ENCODE data around the gene SIK1.
"Not testable (repeated sequence)": the region's sequence is repeated elsewhere in the genome, so short reads cannot be mapped to it uniquely, and the experiment has no call there.

DNA sequence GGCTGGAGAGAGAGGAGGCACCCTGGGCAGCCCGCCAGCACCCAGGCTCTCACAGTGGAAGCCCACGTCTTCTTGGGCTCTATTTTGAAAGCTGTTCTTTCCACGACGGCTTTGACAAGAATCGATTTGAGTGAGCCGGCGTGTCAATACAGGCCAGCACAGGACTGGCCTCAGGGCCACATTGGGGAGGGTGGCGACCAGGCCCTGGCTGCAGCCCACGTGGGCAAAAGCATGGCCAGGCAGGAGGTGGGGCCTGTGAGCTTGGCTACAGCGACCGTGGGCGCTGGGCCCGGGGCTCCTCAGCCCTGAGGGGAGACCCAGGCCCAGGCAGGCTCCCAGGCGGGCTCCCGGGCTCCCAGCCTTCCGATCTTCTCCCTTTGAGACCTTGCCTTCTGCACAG, 23.4 kb upstream of the SIK1 start:
- not testable (repeated sequence) for TF ChIP-seq CTCF (IDR thresholded peaks at IDR 0.05); KDM5A (IDR thresholded peaks at IDR 0.05); PHF8 (IDR thresholded peaks at IDR 0.05; ENCODE audit: borderline replicate concordance, low read depth); JUN (IDR thresholded peaks at IDR 0.05); EP300 (IDR thresholded peaks at IDR 0.05); HMGXB4 (CRISPR knock-in tag; IDR thresholded peaks at IDR 0.05; ENCODE audit: borderline replicate concordance); MAFK (IDR thresholded peaks at IDR 0.05; ENCODE audit: partially characterized antibody); POLR2A (IDR thresholded peaks at IDR 0.05; ENCODE audit: low read length); ZNF302 (CRISPR knock-in tag; IDR thresholded peaks at IDR 0.05)
- TF ChIP-seq, protein P1, sequence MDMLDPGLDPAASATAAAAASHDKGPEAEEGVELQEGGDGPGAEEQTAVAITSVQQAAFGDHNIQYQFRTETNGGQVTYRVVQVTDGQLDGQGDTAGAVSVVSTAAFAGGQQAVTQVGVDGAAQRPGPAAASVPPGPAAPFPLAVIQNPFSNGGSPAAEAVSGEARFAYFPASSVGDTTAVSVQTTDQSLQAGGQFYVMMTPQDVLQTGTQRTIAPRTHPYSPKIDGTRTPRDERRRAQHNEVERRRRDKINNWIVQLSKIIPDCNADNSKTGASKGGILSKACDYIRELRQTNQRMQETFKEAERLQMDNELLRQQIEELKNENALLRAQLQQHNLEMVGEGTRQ (IDR thresholded peaks at IDR 0.05) = not testable (repeated sequence)

All from A549 (cell line).